Esophagus squamous epithelium (tissue), 5 donors: ENCODE measurements around the gene ALDH1L1. TPM values are rescaled to one million over a fixed set of nuclear protein-coding genes. Genes with fewer than 3 reads are reported as not detected.

Experiments
- DNase-seq: peaks from one replicate; lab custom pipeline; 2025; lab: John Stamatoyannopoulos, UW
- H3K27ac ChIP-seq, 4 donors: fragments of 200-600 bp; sonication (generic); one replicate each; pipeline ENCODE4 v1.5.1; 2016 to 2019; ENCODE audit warnings: mild to moderate bottlenecking in 1 of 4
- H3K27me3 ChIP-seq, 4 donors: fragments of 200-600 bp; sonication (generic); 1 replicate in 3 of 4; 2 replicates in 1 of 4; pipeline versions ENCODE4 v1.5.1 to v1.6.0; 2017 to 2021; ENCODE audit warnings: antibody characterized with exemption in 1 of 4
- H3K36me3 ChIP-seq, 3 donors: fragments of 200-600 bp; sonication (generic); one replicate each; pipeline ENCODE4 v1.5.1; 2016 to 2019
- H3K4me1 ChIP-seq, 3 donors: fragments of 200-600 bp; sonication (generic); one replicate each; pipeline ENCODE4 v1.5.1; 2017 to 2019
- H3K4me3 ChIP-seq, 4 donors: fragments of 200-600 bp; sonication (generic); 1 replicate in 3 of 4; 2 replicates in 1 of 4; pipeline ENCODE4 v1.5.1; 2016 to 2019; ENCODE audit warnings: mild to moderate bottlenecking in 2 of 4, moderate library complexity in 1 of 4
- H3K9me3 ChIP-seq, 3 donors: fragments of 200-600 bp; sonication (generic); one replicate each; pipeline ENCODE4 v1.5.1; 2016 to 2019
- CTCF ChIP-seq, 6 experiments: fragments of 450-650 bp in 4 of 6; fragments of 200-600 bp in 2 of 6; sonication (generic) in 2 of 6; IDR thresholded peaks; one replicate each; pipeline ENCODE4 v1.5.1; 2016 to 2019; ENCODE audit warnings: antibody characterized with exemption in 6 of 6, mild to moderate bottlenecking in 4 of 6, moderate library complexity in 4 of 6
- POLR2A ChIP-seq, 4 donors: fragments of 450-650 bp; IDR thresholded peaks; one replicate each; pipeline ENCODE4 v1.6.1; 2017; ENCODE audit warnings: antibody characterized with exemption in 4 of 4, mild to moderate bottlenecking in 4 of 4, moderate library complexity in 3 of 4
- WGBS, 2 donors: methylation state at CpG; one replicate each; pipeline ENCODE4 v1.1.5; 2018; 5-methylcytosine and 5-hydroxymethylcytosine counted together
- intact Hi-C: fragments of 100-400 bp; cut with DNase I; formaldehyde crosslinking; loops from one replicate; pipeline ENCODE4 v1.15.0; 2022
- total RNA-seq, 4 donors: library from RNA; depleted of rRNA; stranded (reverse); fragments of >200 nt; gene quantifications; one replicate each; pipeline ENCODE4 v1.1.0, GENCODE V29; 2016
- donor health status: DM: yes; HTN: yes; CAD: no.

Gene ALDH1L1
- total RNA-seq, 4 donors from 2014 or later: 1.6 to 19.3 (median 4.4) TPM

GRCh38 chr3:126136428-126137220 lies 43.8 kb downstream of the ALDH1L1 start:
- no peak for DNase-seq
- Histone ChIP-seq H3K9me3 (no peaks in the 10 kb centered on the region), H3K27me3 (peaks cover 0 to 26% (median 0%) of the 10 kb centered on the region in 4 donors), H3K4me3 (no peak overlapping the region), H3K36me3 (no peaks in the 10 kb centered on the region), H3K4me1 (peaks cover 0 to 6% (median 0%) of the 10 kb centered on the region in 3 donors), H3K27ac (no peak overlapping the region)
- TF ChIP-seq POLR2A (IDR thresholded peaks at IDR 0.05) (no peak), CTCF (IDR thresholded peaks at IDR 0.05) (no peak)
- intact Hi-C loops: no loop called here
- 80 to 90% methylated on average over 1 to 3 of the region's 11 CpGs for WGBS, 2 donors

- intact Hi-C loops: no loop called here
- H3K4me1 ChIP-seq: peaks cover 0 to 6% (median 0%) of the 10 kb centered on the region in 3 donors
- H3K27me3 ChIP-seq: peaks cover 0 to 26% (median 0%) of the 10 kb centered on the region in 4 donors
- no peaks in the 10 kb centered on the region for H3K9me3 ChIP-seq
- no peak overlapping the region for H3K4me3 ChIP-seq
- DNase-seq: no peak
- WGBS, 2 donors: 76 to 100% methylated on average over 1 to 5 of the region's 15 CpGs
- H3K36me3 ChIP-seq: no peaks in the 10 kb centered on the region
- H3K27ac ChIP-seq: no peak overlapping the region
- no peak for TF ChIP-seq CTCF (IDR thresholded peaks at IDR 0.05)
- TF ChIP-seq POLR2A (IDR thresholded peaks at IDR 0.05): no peak
Observed at GRCh38 chr3:126135406-126136076, 44.8 kb downstream of the ALDH1L1 start.

GRCh38 chr3:126135071-126135405 lies 45.3 kb downstream of the ALDH1L1 start:
- intact Hi-C loops: no loop called here
- Histone ChIP-seq H3K9me3 (no peaks in the 10 kb centered on the region), H3K27me3 (peaks cover 0 to 26% (median 0%) of the 10 kb centered on the region in 4 donors), H3K4me1 (peaks cover 0 to 10% (median 0%) of the 10 kb centered on the region in 3 donors), H3K36me3 (no peaks in the 10 kb centered on the region), H3K27ac (no peak overlapping the region), H3K4me3 (no peak overlapping the region)
- TF ChIP-seq POLR2A (IDR thresholded peaks at IDR 0.05): no peak
- no peak for TF ChIP-seq CTCF (IDR thresholded peaks at IDR 0.05)
- WGBS, 2 donors: 92 to 94% methylated on average over 2 of the region's 3 CpGs
- no peak for DNase-seq

GRCh38 chr3:126134219-126134975 lies 46.0 kb downstream of the ALDH1L1 start:
- H3K27me3 ChIP-seq: peaks cover 0 to 26% (median 0%) of the 10 kb centered on the region in 4 donors
- no peaks in the 10 kb centered on the region for H3K36me3 ChIP-seq
- H3K9me3 ChIP-seq: no peaks in the 10 kb centered on the region
- peaks cover 0 to 16% (median 0%) of the 10 kb centered on the region in 3 donors for H3K4me1 ChIP-seq
- peak; percentile 39 to 87 (median 77) for TF ChIP-seq CTCF (IDR thresholded peaks at IDR 0.05)
- no peak for TF ChIP-seq POLR2A (IDR thresholded peaks at IDR 0.05)
- 55 to 71% methylated on average over 9 to 10 of the region's 23 CpGs for WGBS, 2 donors
- intact Hi-C loops: no loop called here
- no peak overlapping the region for H3K4me3 ChIP-seq
- DNase-seq: no peak
- H3K27ac ChIP-seq: no peak overlapping the region
